Measurements from ENCODE around the gene CSNK2A3. TPM values are rescaled to one million over a fixed set of nuclear protein-coding genes. Genes with fewer than 3 reads are reported as not detected.
"Not testable (repeated sequence)": the region's sequence is repeated elsewhere in the genome, so short reads cannot be mapped to it uniquely, and the experiment has no call there.

Gene CSNK2A3
- total RNA-seq, 1 donor from 2014 or later, result 2.0 TPM

DNA sequence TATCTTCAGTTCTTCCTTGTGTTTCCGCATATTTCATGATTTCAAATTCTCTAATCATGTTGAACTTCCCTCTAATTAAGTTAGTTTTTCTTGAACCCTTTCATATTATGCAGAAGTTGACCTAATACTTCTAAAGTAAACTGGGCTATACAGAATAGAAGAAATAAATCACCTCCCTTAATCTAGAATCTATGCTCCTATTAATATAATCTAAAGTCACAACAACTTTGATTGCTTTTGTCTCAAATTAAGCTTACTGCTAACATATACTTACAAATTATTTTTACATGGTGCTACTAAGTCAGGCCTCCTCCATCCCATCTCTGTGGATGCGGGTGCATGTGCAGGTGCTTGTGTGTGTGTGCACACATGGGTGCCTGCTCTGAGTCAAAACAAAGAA, 27.3 kb upstream of the CSNK2A3 start:
- no peak for DNase-seq (ENCODE audit: low spot score)

DNA sequence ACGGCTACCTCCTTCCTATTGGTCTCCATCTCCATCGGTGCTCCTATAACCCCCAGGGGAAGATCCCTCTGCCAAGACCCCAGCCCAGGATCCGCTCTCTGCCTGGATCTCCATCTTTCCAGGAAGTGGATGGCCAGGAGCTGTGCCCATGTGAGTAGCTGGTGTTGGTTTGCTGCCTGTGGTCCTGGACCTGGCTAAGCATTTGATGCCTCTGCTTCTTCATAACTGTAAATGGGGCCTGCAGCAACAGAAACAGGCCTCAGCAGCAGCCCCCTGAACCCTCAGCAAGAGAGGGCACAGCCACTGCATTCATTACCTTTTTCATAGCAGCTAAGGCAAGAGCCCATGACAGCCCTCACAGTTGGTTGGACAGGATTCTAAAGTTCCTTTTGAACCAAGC, 26.6 kb upstream of the CSNK2A3 start:
- no peak for DNase-seq (ENCODE audit: low spot score)

DNA sequence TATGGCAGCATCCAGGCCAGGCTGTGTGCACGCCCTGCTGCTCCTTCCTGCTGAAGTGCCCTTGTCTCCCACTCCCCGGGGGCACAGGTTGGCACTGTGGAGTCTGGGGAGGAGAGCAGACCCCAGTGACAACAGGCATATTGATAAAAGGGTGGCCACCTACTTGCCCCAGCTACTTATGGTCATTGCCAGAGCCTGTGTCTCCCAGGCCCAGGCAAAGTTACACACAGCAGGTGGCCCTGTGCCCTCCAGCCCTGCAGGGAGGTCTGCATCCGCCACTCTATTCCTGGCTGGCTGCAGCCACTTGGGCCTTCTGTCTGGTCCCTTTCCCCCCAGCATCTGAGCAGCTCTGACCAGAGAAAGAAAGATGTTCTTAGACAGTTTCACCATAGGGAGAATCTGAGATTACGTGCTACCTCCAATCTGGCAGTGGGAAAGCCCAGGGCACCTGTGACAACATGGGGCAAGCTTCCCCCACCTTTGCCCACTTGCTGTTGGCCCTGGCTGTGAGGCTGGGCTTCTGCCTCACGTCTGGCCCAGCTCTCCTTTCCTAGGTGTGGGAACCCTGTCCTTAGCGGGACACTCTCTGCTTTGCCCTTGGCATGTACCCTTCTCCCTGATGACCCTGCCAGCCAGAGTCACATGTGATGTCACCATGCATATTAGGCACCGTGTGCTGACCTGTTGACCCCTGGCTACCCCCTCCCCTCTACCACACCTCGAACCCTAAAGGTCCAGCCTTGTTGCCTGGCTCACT, 25.3 kb upstream of the CSNK2A3 start:
- DNase-seq (ENCODE audit: low spot score), result no peak

DNA sequence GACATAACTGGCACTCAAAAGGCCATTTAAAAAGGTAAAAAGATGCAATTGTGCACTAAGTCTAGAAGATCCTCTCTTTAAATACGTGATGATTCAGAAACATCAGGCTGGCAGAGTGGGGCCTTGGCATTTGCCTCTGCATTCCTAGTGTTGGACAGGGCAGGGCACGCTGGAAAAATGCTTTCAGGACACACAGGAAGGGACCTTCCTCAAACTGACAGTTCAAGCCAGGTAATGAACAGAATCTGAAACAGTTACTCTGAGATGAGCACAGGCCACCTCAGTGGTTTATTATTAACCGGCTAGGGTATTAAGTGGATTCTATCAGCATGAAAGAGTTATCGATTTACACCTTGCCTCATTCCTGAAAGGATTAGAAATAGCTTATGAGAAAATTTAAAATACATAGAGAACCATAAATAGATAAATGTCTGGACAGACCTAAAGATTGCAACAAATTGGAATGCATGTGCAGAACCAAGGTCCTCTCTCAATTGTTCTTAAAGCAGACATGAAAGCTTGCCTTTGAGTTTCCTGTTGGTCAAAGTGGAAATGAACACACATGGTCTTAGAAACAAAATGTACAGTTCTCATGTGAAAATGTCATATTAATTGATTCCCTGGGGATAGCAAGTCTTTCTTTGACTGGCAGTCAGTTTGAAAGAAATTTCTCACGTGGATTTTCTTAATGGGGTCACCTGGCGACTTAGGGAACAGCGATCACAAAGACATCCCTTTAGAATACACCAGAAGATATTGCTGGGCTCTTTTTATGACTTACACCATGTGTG, 21.5 kb upstream of the CSNK2A3 start:
- DNase-seq (ENCODE audit: low spot score), result no peak

DNA sequence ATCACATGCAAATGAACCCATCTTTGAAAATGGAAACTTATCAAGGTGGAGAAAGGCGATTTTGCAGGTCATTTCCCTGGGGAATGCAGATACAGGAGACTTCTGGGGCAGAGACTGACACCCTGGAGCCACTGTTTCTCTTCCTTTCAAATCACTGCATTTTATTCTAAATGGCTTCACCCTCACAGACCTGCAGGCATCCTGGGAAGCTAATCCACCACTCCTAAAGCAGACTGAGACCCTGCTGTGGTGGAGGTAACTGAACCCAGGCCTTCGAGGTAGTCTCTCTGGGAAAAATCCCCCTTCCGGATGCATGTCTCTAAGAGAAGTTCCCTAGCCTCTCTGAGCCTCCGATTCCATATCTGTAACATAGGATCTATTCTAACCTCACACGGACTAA, 20.9 kb upstream of the CSNK2A3 start:
- DNase-seq (ENCODE audit: low spot score), result no peak

DNA sequence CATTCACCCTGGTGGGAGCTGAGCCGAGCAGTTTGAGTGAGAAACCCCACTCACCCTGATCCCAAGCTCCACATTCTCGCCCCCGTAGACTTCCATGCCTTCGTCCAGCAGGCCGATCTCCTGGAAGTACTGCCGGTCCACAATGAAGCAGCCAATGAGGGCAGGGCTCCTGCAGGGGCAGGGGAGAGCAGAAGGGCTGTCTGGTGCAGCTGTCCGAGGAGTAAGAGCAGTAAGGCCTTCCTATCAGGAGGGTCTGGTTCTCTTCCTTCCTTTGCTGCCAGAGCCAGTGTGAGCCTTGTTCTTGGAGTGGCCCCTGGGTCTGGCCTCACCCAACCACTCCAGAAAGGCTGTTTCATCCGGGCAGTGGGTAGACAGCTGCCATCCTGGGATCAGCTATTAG, 19.4 kb upstream of the CSNK2A3 start:
- no peak for DNase-seq (ENCODE audit: low spot score)

DNA sequence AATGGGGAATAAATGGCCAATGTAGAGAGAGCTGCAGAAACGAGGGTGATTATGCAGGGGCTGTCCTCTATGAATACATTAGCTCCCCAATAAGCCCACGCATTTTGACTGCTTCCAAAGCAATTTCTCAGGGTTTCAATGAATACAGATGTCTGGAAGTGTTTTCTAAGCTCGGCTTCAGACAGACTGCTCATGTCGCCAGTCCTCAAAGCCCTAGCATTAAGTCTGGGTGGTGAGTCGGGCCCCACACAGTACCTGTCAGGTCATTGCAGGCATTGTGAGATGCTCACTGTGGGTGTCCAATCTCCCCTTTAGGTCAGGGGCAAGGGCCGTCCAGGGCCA, 17.9 kb upstream of the CSNK2A3 start:
- DNase-seq (ENCODE audit: low spot score), result no peak

DNA sequence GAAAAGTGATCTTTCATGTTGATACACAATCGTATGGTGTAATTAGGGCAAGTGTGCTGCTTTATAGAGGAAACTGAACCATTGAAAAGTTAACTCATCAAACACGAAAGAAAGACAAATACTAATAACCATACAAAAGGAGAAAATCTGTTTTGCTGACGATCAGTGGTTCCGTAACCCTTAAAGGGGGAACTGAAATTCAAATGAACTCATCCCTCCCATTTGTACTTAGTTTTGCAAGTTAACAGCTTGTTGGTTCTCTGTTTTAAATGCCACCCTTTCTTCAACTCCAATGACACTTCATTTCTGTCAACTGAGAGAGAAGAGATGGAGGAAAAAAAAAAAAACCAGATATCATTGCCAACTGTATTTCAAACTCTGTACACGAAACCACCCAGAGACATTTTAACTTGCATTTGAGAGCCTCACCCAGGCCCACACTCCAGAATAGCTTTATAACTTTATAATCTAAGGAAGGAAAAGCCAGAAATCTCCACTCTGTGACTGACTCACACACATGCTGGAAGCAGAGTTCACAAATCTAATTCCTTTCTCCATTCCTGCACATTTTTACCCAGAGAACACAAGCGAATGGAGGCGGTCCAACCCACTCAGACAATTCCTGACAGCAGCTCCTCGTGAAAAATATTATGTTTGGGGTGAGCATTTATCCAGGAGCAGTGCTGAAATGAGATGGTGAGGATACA, 17.4 kb upstream of the CSNK2A3 start:
- DNase-seq (ENCODE audit: low spot score), result no peak

DNA sequence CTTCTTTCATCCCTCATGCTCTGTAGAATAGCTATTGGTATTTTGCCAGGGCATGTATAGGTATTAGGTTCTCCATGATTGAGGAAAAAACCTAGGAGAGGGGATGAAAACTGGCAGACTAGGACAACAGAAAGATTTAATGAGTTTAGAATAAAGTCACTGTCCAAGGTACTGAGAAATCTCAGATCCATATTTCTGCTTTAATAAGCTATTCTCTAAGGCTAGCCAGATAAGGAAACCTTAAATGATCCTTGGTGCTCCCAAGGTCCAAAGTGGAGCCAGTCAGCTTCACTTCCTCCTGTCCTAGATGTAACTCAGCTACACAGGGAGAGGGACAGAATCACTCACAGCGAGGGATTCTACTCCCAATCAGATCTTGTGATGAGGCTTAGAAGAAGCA, 13.7 kb upstream of the CSNK2A3 start:
- no peak for DNase-seq (ENCODE audit: low spot score)

DNA sequence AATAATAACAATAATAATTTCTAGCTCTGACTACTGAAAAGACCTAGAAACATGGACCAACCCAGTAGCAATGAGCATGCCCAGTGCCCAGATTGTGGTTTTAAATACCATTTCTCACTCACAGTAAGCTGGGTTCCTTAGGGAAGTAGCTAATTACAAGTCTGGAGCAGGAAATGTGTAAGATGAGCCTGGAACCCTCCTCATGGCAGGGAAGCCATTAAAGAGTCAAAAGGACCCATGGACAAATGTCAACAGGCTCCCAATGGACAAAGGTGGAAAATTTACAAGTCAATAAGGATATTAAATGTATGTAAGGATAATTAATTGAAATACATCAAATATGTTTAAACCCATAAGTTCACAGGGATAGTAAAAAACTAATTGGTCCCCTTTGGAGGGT, 10.6 kb upstream of the CSNK2A3 start:
- no peak for DNase-seq (ENCODE audit: low spot score)

DNA sequence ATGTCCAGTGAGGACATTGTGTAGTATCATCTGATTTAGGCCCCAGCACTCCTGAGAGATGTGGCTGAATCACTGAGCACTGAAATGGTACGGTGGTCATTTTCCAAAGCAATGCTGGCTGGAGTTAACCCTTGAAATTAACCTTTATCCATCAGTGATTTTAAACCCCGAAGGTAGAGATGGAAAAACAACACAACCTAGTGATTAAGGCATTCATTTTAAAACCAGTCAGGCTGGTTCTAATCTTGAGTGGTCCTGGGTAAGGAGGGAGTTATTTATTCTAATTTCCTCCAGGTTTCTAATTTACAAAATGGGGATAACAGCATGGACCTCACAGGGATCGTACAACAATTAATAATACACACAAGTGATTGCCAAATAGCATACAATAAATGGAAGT, 6.6 kb upstream of the CSNK2A3 start:
- DNase-seq (ENCODE audit: low spot score), result no peak

DNA sequence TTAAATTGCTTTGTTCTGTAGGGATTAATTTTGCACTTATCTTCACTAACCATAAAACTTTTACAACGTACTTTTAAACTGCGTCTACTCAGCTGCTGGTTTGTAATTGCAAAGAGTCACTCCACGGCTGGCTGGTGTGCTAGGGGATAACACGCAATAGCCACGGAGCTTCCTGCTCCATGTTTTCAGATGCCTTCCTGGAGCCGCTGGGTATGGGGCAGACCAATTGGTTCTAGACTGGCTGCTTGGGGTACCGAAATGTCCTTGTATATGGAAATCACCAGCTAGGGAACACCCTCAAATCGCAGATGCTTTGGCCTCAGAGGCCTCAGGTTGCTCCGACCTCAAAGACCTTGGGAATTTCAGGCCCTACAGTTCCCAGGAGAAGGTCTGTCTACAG, 3.8 kb upstream of the CSNK2A3 start:
- DNase-seq (ENCODE audit: low spot score), result no peak

DNA sequence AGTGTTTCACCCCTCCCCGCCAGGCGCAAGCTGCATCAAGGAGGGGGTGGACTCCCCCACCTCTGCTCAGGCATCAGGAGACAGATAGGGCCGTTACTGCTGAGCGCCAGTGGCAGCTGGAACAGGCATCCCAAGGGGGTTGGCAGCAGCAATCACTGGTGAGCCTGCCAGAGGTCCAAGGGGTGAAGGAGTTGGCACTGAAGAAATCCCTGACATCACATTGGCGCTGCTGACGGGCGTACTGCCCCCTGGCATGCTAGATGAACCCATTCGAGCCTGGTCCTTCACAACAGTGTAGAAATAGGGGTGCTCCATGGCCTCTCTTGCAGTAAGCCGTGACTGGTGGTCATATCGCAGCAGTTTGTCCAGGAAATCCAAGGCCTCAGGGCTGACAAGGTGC, 1.2 kb downstream of the CSNK2A3 start:
- not testable (repeated sequence) for DNase-seq (ENCODE audit: low spot score)

DNA sequence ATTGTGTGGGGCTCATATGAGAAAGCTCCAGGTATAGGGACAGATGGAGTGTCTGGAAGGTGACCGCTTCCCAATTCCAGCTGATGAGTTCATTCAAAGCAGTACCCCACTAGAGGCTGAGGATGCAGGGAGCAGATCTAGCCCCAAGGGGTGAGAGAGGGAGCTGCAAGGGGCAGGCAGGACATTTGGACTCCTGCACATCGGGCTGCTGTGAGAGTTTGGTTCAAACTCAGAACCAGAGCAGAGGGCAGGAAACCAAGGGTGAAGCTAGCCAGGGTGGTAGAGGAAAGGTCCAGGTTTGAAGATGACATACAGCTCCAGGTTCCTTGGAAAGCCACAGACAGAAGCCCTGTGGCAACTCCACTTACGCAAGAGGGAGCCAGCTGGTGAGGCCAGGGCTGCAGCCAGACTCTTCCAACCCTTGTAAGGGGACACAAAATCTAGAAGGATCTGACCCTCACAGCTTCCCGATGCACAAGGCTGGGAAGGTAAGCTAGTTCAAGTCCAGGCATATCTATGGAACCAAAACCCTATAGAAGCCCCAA, 1.9 kb downstream of the CSNK2A3 start:
- no peak for DNase-seq (ENCODE audit: low spot score)

DNA sequence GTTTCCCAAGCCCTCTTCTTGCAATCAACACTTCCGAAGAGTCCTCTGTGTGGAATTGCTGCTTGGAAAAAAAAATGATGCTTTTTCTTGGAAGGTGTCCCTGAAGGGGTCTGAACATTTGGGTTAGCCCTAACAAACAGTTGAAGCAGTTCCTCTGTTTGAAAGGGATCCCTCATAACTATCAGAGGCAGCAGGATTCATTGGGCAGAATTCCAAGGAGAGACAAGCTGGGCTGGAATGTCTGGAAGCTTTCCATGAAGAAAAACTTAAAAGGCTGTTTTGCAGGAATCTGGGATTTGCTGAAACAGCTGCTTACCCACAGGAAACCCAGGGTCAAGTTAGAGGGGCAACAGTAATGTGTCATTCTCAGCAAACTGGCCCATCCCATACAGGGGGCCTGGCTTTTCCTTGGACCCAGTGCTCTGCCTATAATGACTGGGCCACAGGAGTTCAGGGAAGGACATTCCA, 3.1 kb downstream of the CSNK2A3 start:
- DNase-seq (ENCODE audit: low spot score), result no peak

DNA sequence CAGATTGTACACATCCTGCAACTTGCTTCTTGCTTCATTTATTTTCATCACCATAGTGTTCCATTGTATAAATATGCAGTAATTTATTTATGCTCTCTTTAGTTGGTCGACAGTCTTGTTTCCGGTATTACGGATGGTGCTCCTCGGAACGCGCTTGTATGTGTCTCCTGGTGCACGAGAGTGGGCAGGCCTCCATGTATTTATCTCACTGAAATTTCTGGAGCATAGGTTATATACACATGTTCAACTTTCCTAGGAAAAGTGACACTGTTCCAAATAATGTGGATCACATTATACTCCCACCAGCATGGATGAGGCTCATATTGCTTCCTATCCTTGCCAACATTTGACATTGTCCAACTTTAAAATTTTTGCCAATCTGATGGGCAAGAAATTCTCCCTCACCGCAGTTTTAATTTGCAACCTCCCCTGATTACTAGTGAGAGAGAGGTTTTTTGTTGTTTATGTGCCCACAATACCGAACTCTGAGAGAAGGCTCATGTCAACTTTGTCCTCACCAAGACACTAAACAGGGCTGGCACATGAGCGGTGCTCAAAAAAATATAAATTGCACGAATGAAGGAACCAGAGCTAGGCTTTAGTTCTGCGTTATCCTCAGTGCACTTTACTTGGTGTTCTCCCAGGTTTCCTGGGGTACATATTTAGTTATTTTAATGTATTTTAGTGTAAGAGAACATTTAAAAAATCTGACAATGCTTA, 3.8 kb downstream of the CSNK2A3 start:
- no peak for DNase-seq (ENCODE audit: low spot score)

DNA sequence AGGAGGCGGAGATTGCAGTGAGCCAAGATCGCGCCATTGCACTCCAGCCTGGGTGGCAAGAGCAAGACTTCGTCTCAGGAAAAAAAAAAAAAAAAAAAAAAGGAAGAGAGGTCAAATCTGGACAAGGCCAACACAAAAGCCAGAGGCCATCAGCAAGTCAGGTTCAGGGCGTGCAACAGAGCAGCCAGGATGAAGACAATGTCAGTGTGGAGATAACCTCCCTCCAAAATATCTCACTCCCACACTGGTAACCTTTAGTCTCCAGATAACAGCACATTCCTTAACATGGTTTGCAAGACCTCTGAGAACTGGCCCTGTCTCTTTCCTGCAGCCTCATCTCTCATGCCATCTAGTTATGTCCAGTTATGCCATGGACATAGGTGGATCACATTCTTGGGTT, 4.7 kb downstream of the CSNK2A3 start:
- DNase-seq (ENCODE audit: low spot score), result no peak

DNA sequence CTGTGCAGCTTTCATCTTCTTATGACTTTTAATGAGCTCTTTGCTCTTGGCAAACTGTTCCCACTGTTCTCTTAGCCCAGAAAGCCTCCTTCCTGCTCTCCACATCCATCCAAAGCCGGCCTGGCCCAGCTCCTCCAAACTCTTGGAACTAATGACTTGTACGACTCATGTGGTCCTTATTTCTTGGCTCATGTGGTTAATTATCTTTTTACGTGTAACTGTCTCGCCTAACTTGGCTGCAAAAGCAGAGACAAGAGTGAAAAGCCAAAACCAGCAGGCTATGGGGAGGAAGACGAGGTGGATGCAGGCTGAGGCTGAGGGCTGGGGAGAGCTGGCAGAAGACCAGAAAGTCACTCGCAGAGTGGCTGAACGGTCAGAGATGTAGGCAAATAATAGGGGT, 5.5 kb downstream of the CSNK2A3 start:
- DNase-seq (ENCODE audit: low spot score), result no peak

DNA sequence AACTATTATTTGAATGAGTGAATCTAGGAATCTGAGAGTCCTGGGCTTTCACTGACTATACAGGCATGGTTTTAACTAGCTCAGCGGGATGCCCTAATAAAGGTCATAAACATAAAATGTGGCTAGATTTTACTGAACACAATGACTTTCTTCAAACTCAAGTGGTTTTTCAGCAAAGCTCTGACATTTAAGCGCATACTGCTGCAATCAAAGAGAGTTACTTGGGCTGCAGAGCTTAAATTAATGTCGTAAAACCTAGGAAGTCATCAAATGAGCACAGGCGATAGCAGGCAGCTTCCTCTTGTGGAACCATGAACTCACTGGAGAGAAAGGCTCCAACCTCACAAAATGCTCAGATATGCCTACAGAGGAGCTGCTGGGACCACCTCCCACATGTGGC, 6.7 kb downstream of the CSNK2A3 start:
- no peak for DNase-seq (ENCODE audit: low spot score)

DNA sequence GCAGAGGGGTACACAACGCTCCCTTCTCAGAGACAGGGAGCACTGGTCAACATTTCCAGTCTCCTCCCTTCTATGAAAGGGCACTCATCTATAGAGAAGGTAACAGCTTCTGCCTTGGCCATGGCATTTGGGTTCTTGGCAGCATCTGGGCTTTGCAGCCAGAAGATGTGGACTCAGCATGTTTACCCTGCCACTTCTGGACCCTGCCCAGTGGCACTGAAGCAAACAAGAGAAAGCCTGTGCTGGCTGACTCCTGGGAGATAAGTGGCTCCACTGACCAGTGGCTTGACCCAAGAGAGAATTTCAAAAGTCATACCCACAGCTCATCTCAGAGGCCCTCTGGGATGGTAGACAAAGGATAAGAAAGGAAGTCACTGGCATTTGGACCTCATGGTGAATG, 8.0 kb downstream of the CSNK2A3 start:
- DNase-seq (ENCODE audit: low spot score), result no peak

DNA sequence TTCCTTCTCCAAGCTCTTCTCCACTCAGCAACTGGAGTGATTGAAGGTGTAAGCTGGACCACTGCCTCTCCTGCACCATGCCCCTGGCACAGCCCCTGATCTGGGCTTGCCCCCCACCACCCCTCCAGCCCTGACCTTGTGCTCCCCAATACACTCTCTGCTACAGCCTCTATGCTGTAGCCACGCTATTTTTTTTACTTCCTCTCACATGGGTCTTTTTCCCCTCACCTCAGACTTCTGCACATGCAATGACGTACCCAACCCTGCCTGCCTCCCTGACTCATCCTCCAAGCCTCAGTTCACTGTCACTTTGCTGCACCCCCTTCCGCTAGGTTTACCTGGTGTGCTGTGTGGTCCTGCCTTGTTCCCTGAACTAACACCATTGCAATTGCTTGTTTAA, 9.0 kb downstream of the CSNK2A3 start:
- DNase-seq (ENCODE audit: low spot score), result no peak
